ENCODE data around the gene FMN1. TPM values are rescaled to one million over a fixed set of nuclear protein-coding genes. Genes with fewer than 3 reads are reported as not detected.

FMN1 gene
- total RNA-seq, 2 donors from 2014 or later = 0.60 to 1.1 TPM

DNA sequence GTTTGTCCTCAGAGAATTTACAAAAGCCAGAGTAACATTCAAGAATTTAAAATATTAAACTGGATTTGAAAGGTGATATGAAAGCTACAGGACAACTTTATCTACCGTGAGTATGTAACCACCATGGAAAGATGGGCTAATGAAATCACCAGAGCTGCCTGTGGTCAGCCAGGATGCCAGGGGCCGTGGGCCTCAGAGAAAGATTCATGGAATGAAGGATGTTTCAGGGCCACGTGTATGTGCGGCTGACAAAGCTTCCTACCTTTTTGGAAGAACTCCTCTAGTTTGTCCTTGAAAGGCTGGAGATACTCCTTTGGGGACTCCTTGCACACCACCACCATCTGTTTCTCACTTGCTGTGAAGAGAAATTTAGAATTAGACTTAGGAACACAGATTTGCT is 337.8 kb downstream of the FMN1 start:
- no peak for DNase-seq
- Mint-ChIP-seq H3K4me3 (no peak overlapping the region), H3K36me3 (ENCODE audit: low read depth) (no peaks in the 10 kb centered on the region), H3K27me3 (ENCODE audit: insufficient read depth) (peaks cover 2% of the 10 kb centered on the region), H3K4me1 (peaks cover 15% of the 10 kb centered on the region), H3K27ac (no peak overlapping the region), H3K9me3 (no peaks in the 10 kb centered on the region)
- Histone ChIP-seq H3K27ac (ENCODE audit: low read depth, low read length) (no peak overlapping the region), H3K9me3 (ENCODE audit: control insufficient read depth, low read length) (no peaks in the 10 kb centered on the region), H3K9ac (ENCODE audit: extremely low read depth, low read length, poor library complexity, severe bottlenecking) (no peak overlapping the region), H3K36me3 (ENCODE audit: control insufficient read depth, insufficient read depth, low read length) (no peaks in the 10 kb centered on the region), H3K4me1 (ENCODE audit: control insufficient read depth, insufficient read depth, low read length) (no peaks in the 10 kb centered on the region), H3K27me3 (ENCODE audit: control insufficient read depth, insufficient read depth, low read length, poor library complexity, severe bottlenecking) (no peaks in the 10 kb centered on the region), H3K4me3 (ENCODE audit: low read length) (no peak overlapping the region)
- no peak for TF ChIP-seq CTCF (conservative IDR thresholded peaks at IDR 0.05)
- WGBS, 2 experiments (ENCODE audit: insufficient coverage in 1 of 2, insufficient read length in 1 of 2) = 89 to 92% methylated on average over 3 to 4 of the region's 4 CpGs

DNA sequence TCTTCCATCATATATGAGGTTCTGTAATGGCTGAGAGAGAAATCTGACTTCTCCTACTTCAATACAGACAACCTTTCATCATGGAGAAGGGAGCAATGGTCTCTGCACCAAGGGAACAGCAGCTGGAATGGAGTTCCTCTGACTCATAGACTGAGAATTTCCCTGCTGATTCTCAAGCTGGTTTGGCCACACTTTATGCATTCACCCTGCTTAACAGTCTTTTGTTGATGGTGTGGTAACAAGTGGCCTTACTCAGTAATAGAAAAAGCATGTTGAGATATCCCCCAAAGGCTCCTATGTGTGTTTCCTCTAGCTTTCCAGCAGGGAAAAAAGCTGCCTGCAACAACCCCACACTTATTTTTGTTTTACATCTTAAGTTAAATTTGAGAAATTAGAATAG is 338.6 kb downstream of the FMN1 start:
- TF ChIP-seq CTCF (conservative IDR thresholded peaks at IDR 0.05) = no peak
- Histone ChIP-seq H3K27me3 (ENCODE audit: control insufficient read depth, insufficient read depth, low read length, poor library complexity, severe bottlenecking) (no peaks in the 10 kb centered on the region), H3K4me1 (ENCODE audit: control insufficient read depth, insufficient read depth, low read length) (no peaks in the 10 kb centered on the region), H3K9me3 (ENCODE audit: control insufficient read depth, low read length) (no peaks in the 10 kb centered on the region), H3K9ac (ENCODE audit: extremely low read depth, low read length, poor library complexity, severe bottlenecking) (no peak overlapping the region), H3K36me3 (ENCODE audit: control insufficient read depth, insufficient read depth, low read length) (no peaks in the 10 kb centered on the region), H3K4me3 (ENCODE audit: low read length) (no peak overlapping the region), H3K27ac (ENCODE audit: low read depth, low read length) (peak overlapping the region; percentile 66)
- H3K27ac Mint-ChIP-seq = no peak overlapping the region
- H3K4me3 Mint-ChIP-seq = no peak overlapping the region
- peak; percentile 77 for DNase-seq
- H3K4me1 Mint-ChIP-seq = peaks cover 13% of the 10 kb centered on the region
- H3K9me3 Mint-ChIP-seq = no peaks in the 10 kb centered on the region
- H3K36me3 Mint-ChIP-seq (ENCODE audit: low read depth) = no peaks in the 10 kb centered on the region
- peaks cover 2% of the 10 kb centered on the region for H3K27me3 Mint-ChIP-seq (ENCODE audit: insufficient read depth)

DNA sequence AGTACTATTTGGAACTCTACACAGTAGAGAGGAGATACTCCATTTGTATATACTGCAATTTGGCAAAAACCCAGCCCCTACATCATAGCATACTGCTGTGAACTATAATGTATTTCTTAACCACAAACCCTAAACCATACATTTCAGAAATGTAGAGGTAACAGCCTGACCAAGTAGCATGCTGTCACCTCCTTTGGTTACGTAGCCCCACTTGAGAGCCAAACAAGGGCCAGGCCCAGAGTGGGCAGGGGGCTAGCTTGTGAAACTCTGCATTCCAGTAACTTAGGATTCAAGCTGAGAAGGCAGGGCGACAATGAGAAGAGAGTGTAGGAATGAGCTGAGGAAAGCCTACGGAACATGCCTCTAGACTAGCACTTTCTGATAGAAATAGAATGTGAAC is 340.9 kb downstream of the FMN1 start:
- WGBS, 2 experiments (ENCODE audit: insufficient coverage in 1 of 2, insufficient read length in 1 of 2) = 40 to 69% methylated on average over 1 to 3 of the region's 3 CpGs
- Histone ChIP-seq H3K27ac (ENCODE audit: low read depth, low read length) (no peak overlapping the region), H3K36me3 (ENCODE audit: control insufficient read depth, insufficient read depth, low read length) (no peaks in the 10 kb centered on the region), H3K4me3 (ENCODE audit: low read length) (no peak overlapping the region), H3K27me3 (ENCODE audit: control insufficient read depth, insufficient read depth, low read length, poor library complexity, severe bottlenecking) (no peaks in the 10 kb centered on the region), H3K9me3 (ENCODE audit: control insufficient read depth, low read length) (no peaks in the 10 kb centered on the region), H3K9ac (ENCODE audit: extremely low read depth, low read length, poor library complexity, severe bottlenecking) (no peak overlapping the region), H3K4me1 (ENCODE audit: control insufficient read depth, insufficient read depth, low read length) (no peaks in the 10 kb centered on the region)
- Mint-ChIP-seq H3K4me3 (no peak overlapping the region), H3K27ac (no peak overlapping the region), H3K36me3 (ENCODE audit: low read depth) (no peaks in the 10 kb centered on the region), H3K4me1 (peaks cover 13% of the 10 kb centered on the region), H3K9me3 (no peaks in the 10 kb centered on the region), H3K27me3 (ENCODE audit: insufficient read depth) (no peaks in the 10 kb centered on the region)
- TF ChIP-seq CTCF (conservative IDR thresholded peaks at IDR 0.05) = no peak
- DNase-seq = peak; percentile 81

All from endodermal cell (in vitro differentiated cells).